Loucy (cell line): ENCODE results near the gene DAB1.

Experiments
- H2AFZ ChIP-seq: fragments of 200-600 bp; sonication (generic); 2 replicates; pipeline ENCODE4 v1.6.0; 2016; ENCODE audit warnings: antibody characterized with exemption, mild to moderate bottlenecking, low read length, moderate library complexity
- H3F3A ChIP-seq: fragments of 200-600 bp; 2 replicates; pipeline ENCODE4 v1.6.0; 2016; ENCODE audit warnings: antibody characterized with exemption, low read depth, mild to moderate bottlenecking
- H3K27me3 ChIP-seq: fragments of 200-600 bp; sonication (generic); 2 replicates; pipeline ENCODE4 v1.6.1; 2014; ENCODE audit warnings: low read length, mild to moderate bottlenecking; ENCODE audit not compliant: insufficient read depth, poor library complexity, severe bottlenecking
- H3K36me3 ChIP-seq: fragments of 200-600 bp; sonication (generic); 2 replicates; pipeline ENCODE4 v1.6.1; 2016; ENCODE audit warnings: low read length; ENCODE audit not compliant: insufficient read depth
- H3K4me1 ChIP-seq: fragments of 200-600 bp; sonication (generic); 2 replicates; pipeline ENCODE4 v1.5.1; 2014; ENCODE audit warnings: low read length, mild to moderate bottlenecking; ENCODE audit not compliant: insufficient read depth, poor library complexity, severe bottlenecking
- H3K4me2 ChIP-seq: fragments of 200-600 bp; sonication (generic); 2 replicates; pipeline ENCODE4 v1.6.0; 2014; ENCODE audit warnings: antibody characterized with exemption, low read length, low read depth, mild to moderate bottlenecking; ENCODE audit not compliant: poor library complexity, severe bottlenecking
- H3K4me3 ChIP-seq: fragments of 200-600 bp; sonication (generic); 2 replicates; pipeline ENCODE4 v1.5.1; 2014; ENCODE audit warnings: low read length, mild to moderate bottlenecking, mixed read lengths; ENCODE audit not compliant: poor library complexity, severe bottlenecking
- H3K79me2 ChIP-seq: fragments of 200-600 bp; sonication (generic); 2 replicates; pipeline ENCODE4 v1.6.1; 2014; ENCODE audit warnings: low read length; ENCODE audit not compliant: insufficient read depth
- H3K9ac ChIP-seq: fragments of 200-600 bp; sonication (generic); 2 replicates; pipeline ENCODE4 v1.6.0; 2014; ENCODE audit warnings: mild to moderate bottlenecking, low read depth, low read length, moderate library complexity; ENCODE audit not compliant: poor library complexity, severe bottlenecking
- H3K9me2 ChIP-seq: fragments of 200-600 bp; sonication (generic); replicated peaks from 2 replicates; pipeline ENCODE4 v1.6.1; 2016; ENCODE audit warnings: low read depth, low read length, mixed read lengths
- H3K9me3 ChIP-seq: fragments of 200-600 bp; sonication (generic); 2 replicates; pipeline ENCODE4 v1.6.1; 2014; ENCODE audit warnings: mild to moderate bottlenecking, antibody characterized with exemption, low read length, low read depth; ENCODE audit not compliant: insufficient read depth
- H4K20me1 ChIP-seq: fragments of 200-600 bp; sonication (generic); 2 replicates; pipeline ENCODE4 v1.6.0; 2014; ENCODE audit warnings: antibody characterized with exemption, low read length, mild to moderate bottlenecking; ENCODE audit not compliant: insufficient read depth, poor library complexity, severe bottlenecking
- CTCF ChIP-seq: fragments of 200-600 bp; sonication (generic); conservative IDR thresholded peaks from 2 replicates; pipeline ENCODE4 v1.5.1; 2014; ENCODE audit warnings: mild to moderate bottlenecking, antibody characterized with exemption, low read length
- EZH2phosphoT487 ChIP-seq: fragments of 200-600 bp; IDR thresholded peaks from 2 replicates; pipeline ENCODE4 v1.6.1; 2018; ENCODE audit warnings: antibody characterized with exemption, mild to moderate bottlenecking, moderate library complexity, borderline replicate concordance

Gene DAB1

GRCh38 chr1:57093122-57093521 lies 330.7 kb downstream of the DAB1 start:
- H3K36me3 ChIP-seq: no peaks in the 10 kb centered on the region
- H3F3A ChIP-seq: no peaks in the 10 kb centered on the region
- H3K4me2 ChIP-seq: no peak overlapping the region
- H3K4me1 ChIP-seq: no peaks in the 10 kb centered on the region
- no peaks in the 10 kb centered on the region for H3K9me3 ChIP-seq
- H3K27me3 ChIP-seq: no peaks in the 10 kb centered on the region
- H4K20me1 ChIP-seq: no peaks in the 10 kb centered on the region
- no peak overlapping the region for H3K4me3 ChIP-seq
- TF ChIP-seq CTCF: no peak
- TF ChIP-seq EZH2phosphoT487: no peak
- H2AFZ ChIP-seq: no peak overlapping the region
- H3K79me2 ChIP-seq: no peaks in the 10 kb centered on the region
- H3K9ac ChIP-seq: no peak overlapping the region
- H3K9me2 ChIP-seq: no peaks in the 10 kb centered on the region

- Histone ChIP-seq H3K36me3 (no peaks in the 10 kb centered on the region), H3K79me2 (no peaks in the 10 kb centered on the region), H2AFZ (no peak overlapping the region), H3K9me3 (no peaks in the 10 kb centered on the region), H3K4me1 (no peaks in the 10 kb centered on the region), H3K4me2 (no peak overlapping the region), H3F3A (no peaks in the 10 kb centered on the region), H3K4me3 (no peak overlapping the region), H3K9ac (no peak overlapping the region), H3K27me3 (no peaks in the 10 kb centered on the region), H3K9me2 (no peaks in the 10 kb centered on the region), H4K20me1 (no peaks in the 10 kb centered on the region)
- TF ChIP-seq EZH2phosphoT487 (no peak), CTCF (no peak)
These were observed 332.2 kb downstream of the DAB1 start for GRCh38 chr1:57091642-57092041.

- Histone ChIP-seq H4K20me1 (no peaks in the 10 kb centered on the region), H3K79me2 (no peaks in the 10 kb centered on the region), H3K9me3 (no peaks in the 10 kb centered on the region), H3K4me3 (no peak overlapping the region), H3K9me2 (no peaks in the 10 kb centered on the region), H3K9ac (no peak overlapping the region), H3K4me2 (no peak overlapping the region), H3K27me3 (no peaks in the 10 kb centered on the region), H3K4me1 (no peaks in the 10 kb centered on the region), H3F3A (no peaks in the 10 kb centered on the region), H2AFZ (no peak overlapping the region), H3K36me3 (no peaks in the 10 kb centered on the region)
- TF ChIP-seq CTCF (no peak), EZH2phosphoT487 (no peak)
These were observed 334.0 kb downstream of the DAB1 start for GRCh38 chr1:57089855-57090254.
